ENCODE measurements around the gene TRNP1.
A peak's percentile ranks its signal among the peaks of the same experiment; 100 is the strongest.

Gene TRNP1

GRCh38 chr1:27027575-27028250 is 34.2 kb downstream of the TRNP1 start:
- no peak for DNase-seq (ENCODE audit: low read depth)

GRCh38 chr1:27029517-27029916 is 36.0 kb downstream of the TRNP1 start:
- no peak for DNase-seq (ENCODE audit: low read depth)

DNA sequence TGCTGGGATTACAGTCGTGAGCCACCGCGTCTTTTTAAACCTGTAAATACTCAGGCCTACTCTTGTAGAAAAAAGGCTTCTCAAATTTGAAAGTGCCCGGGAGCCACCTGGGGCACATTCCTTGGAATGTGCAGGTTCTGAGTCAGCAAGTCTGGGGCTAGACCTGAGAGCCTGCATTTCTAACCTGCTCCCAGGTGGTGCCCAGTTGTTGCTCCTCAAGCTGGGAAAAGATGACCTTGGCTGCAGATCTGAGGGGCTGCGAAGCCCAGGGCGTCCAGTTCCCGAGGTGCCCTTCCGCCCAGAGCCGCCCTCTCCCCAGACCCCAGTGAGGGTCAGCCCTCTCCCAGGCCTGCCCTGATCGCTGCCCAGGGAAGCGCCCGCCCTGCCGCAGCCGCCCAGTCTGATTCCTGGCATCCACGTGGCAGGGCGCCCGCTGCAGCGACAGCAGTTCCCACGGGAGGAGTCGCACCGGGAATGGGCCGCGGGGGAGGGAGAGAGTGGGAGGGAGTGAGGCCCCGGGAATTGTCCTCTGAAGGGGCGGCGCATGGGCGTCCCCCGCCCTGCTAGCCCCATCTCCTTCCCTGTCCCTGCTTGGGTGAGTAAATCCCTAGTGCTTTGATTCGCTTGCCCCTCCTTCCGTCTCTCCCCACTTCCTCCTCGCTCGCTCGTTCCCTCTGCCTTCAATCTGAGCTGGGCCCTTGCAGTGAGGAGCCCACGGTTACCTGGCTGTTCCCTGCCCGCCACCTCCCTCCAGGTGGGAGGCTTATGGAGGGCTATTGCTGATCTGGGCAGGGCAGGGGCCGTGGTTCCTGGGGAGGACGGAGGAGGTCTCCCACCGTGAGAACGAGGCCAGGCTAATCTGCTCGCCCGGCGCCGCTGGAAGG is 38.0 kb downstream of the TRNP1 start:
- DNase-seq (ENCODE audit: low read depth): no peak

- no peak for DNase-seq (ENCODE audit: low read depth)
These were observed 38.6 kb downstream of the TRNP1 start for GRCh38 chr1:27032119-27032461.

- DNase-seq (ENCODE audit: low read depth): no peak
These were observed 39.7 kb downstream of the TRNP1 start for GRCh38 chr1:27033043-27033746.

DNA sequence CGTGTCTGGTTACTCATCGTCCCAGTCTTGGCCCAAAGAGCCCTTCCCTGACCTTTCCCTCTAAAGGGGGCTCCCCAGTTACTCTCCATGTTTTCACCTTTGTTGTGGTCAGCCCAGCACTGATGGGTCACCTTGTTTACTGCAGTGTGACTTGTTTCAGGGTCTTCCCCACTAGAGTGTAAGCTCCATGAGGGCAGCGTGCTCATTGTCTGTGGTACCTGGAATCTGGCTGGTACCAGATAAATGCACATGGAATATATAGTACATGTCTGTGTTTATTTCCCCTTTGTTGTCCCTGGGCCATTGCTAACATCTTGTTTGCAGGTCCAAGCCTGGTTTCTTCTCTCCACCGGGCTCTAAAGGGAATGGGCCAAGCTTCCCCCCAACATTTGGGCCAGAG is 41.9 kb downstream of the TRNP1 start:
- no peak for DNase-seq (ENCODE audit: low read depth)

- no peak for DNase-seq (ENCODE audit: low read depth)
These were observed 43.2 kb downstream of the TRNP1 start for GRCh38 chr1:27036718-27037117.

DNA sequence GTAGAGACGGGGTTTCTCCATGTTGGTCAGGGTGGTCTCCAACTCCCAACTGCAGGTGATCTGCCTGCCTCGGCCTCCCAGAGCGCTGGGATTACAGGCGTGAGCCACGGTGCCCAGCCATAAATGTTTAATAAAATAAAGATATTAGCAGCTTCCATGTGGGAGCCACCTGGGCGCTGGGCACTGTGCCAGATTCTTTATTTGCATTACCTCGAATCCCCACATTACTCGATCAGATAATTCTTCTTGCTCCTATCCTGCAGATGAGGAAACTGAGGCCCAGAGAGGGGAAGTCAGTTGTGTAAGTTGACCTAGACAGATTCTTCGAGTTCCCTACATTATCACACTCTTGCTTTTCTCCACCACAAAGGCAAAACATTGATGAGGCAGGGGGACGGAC is 44.0 kb downstream of the TRNP1 start:
- DNase-seq (ENCODE audit: low read depth): no peak

- no peak for DNase-seq (ENCODE audit: low read depth)
These were observed 44.5 kb downstream of the TRNP1 start for GRCh38 chr1:27038020-27038419.

DNA sequence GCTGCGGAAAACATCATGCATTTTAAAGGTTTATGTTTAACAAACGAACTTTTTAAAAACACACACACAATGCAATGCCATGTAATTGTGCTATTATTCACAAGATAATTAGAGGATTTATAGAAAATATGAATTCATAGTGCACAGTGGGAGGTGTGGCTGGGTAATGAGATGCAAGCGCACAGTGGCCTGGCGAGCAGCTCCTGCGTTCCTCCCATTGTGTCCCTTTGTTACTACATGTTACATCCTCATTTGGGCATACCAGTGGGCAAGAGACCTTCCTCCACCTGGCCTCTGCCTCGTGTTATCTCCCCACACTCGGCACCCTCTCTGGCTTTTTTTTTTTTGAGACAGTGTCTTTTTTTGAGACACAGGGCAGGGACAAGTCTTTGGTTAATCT is 49.2 kb downstream of the TRNP1 start:
- DNase-seq (ENCODE audit: low read depth): no peak

- DNase-seq (ENCODE audit: low read depth): peak; percentile 61
These were observed 51.2 kb downstream of the TRNP1 start for GRCh38 chr1:27044613-27045151.

DNA sequence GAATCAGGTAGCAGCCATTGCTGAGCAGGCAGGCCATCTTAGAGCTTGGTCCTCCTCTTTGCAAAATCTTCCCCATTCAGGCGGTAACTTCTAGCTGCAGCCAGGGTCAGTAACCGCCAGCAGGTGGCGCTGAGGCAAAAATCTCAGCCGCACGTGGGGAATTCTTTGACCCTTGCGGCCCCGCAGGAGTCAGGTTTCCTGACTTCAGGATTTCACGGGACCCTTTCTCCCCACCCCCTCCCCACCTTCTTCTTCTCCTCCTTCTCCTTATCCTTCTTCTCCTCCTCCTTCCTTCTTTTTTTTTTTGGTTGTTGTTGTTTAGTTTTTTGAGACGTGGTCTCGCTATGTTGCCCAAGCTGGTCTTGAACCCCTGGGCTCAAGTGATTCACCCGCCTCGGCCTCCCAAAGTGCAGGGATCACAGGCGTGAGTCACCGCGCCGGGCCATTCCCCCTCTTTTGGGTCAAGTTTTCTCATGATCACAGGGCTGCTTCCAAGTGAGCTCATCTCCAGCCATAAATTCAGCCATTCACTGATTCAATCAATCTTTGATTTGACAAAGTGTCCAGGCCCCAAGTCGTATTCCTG is 52.6 kb downstream of the TRNP1 start:
- peak; percentile 19 for DNase-seq (ENCODE audit: low read depth)

- no peak for DNase-seq (ENCODE audit: low read depth)
These were observed 54.4 kb downstream of the TRNP1 start for GRCh38 chr1:27047914-27048313.

DNA sequence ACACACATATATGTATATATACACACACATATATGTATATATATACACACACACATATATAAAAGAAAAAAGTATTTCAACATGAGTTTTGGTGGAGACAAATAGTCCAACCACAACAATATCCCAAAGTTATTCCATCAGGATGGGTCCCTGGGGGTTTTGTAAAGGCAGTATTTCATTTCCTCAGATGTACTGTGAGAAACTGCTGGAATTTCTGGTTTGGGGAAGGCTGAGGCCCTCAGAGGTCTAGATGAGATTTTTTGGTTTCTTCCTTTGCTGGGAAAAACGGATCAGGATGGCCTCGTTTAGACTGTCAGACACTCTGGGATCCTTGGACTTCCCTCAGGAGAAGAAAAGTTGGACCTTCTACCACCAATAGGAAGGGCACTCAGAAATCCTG is 55.6 kb downstream of the TRNP1 start:
- DNase-seq (ENCODE audit: low read depth): no peak

DNA sequence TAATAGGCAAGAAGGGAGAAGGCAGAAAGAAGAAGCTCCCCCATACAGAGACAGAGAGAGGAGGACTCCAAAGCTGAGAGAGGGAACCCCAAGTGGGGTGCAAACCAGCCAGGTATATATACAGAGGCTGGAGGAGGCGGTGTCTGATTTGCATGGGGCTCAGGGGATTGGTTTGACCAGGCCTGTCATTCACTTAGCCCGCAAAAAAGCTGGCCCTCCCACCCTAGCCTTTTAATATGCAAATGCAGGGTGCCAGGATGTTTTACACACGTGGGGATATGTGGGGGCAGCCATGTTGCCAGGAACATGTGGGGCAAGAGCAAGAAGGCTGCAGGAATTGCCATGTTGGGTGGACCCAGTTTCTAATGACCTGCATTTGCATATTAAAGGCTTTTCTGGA is 56.1 kb downstream of the TRNP1 start:
- DNase-seq (ENCODE audit: low read depth): no peak

Data from T-helper 22 cell (primary cell).